SK-N-SH (cell line): ENCODE data around the gene PXDN. TPM values are rescaled to one million over a fixed set of nuclear protein-coding genes. Genes with fewer than 3 reads are reported as not detected.

Source experiments
- CTCF ChIA-PET: fragments of 300-600, 350-600 bp; formaldehyde crosslinking; extraction: SDS; loops from one replicate; lab custom pipeline; 2021; lab: Yijun Ruan, JAX
- POLR2A ChIA-PET: fragments of 350-600 bp; sonication (Branson Sonifier 250); formaldehyde crosslinking; extraction: SDS; loops from one replicate; lab custom pipeline; 2020; ENCODE audit warnings: antibody characterized with exemption, inconsistent platforms; lab: Yijun Ruan, JAX
- DNase-seq: peaks from one replicate; pipeline ENCODE4 v3.0.0; 2012
- H2AFZ ChIP-seq: fragments of 200-600 bp; sonication (generic); 2 replicates; pipeline ENCODE4 v1.8.1; 2016; ENCODE audit warnings: antibody characterized with exemption, mild to moderate bottlenecking, low read depth
- H3F3A ChIP-seq: fragments of 200-600 bp; sonication (generic); replicated peaks from 2 replicates; pipeline ENCODE3; 2016; ENCODE audit warnings: antibody characterized with exemption, mild to moderate bottlenecking; ENCODE audit not compliant: insufficient read depth
- H3K27ac ChIP-seq, 2 experiments: fragments of 200-500 bp in 1 of 2; fragments of 200-600 bp in 1 of 2; sonication (Bioruptor generic) in 1 of 2; sonication (generic), shearing (Covaris generic) in 1 of 2; 2 replicates each; pipeline versions ENCODE4 v1.5.1 to v1.6.1; 2014 to 2016; ENCODE audit warnings: low read depth in 2 of 2, inconsistent platforms in 1 of 2, low read length in 1 of 2, mild to moderate bottlenecking in 1 of 2, mixed read lengths in 1 of 2
- H3K27me3 ChIP-seq: fragments of 200-600 bp; sonication (generic), shearing (Covaris generic); 2 replicates; pipeline ENCODE4 v1.6.1; 2016; ENCODE audit warnings: mixed run types; ENCODE audit not compliant: insufficient read depth
- H3K36me3 ChIP-seq, 2 experiments: fragments of 200-500 bp in 1 of 2; fragments of 200-600 bp in 1 of 2; sonication (Bioruptor generic) in 1 of 2; sonication (generic) in 1 of 2; replicated peaks in 1 of 2; 2 replicates each; pipeline versions ENCODE3 to v1.5.1; 2014 to 2016; ENCODE audit warnings: low read length in 1 of 2, mild to moderate bottlenecking in 1 of 2; ENCODE audit not compliant: insufficient read depth in 2 of 2, control insufficient read depth in 1 of 2
- H3K4me1 ChIP-seq, 2 experiments: fragments of 200-500 bp in 1 of 2; fragments of 200-600 bp in 1 of 2; sonication (Bioruptor generic) in 1 of 2; sonication (generic), shearing (Covaris generic) in 1 of 2; 2 replicates each; pipeline versions ENCODE4 v1.5.1 to v1.6.1; 2014 to 2016; ENCODE audit warnings: low read depth in 1 of 2, low read length in 1 of 2, mixed run types in 1 of 2; ENCODE audit not compliant: insufficient read depth in 2 of 2, control insufficient read depth in 1 of 2
- H3K4me2 ChIP-seq: fragments of 200-600 bp; sonication (generic), shearing (Covaris generic); 2 replicates; pipeline ENCODE4 v1.6.1; 2017; ENCODE audit warnings: mixed run types
- H3K4me3 ChIP-seq, 2 experiments: fragments of 200-500 bp in 1 of 2; fragments of 200-600 bp in 1 of 2; sonication (Bioruptor generic) in 1 of 2; sonication (generic), shearing (Covaris generic) in 1 of 2; 2 replicates each; pipeline versions ENCODE4 v1.5.1 to v1.8.1; 2014 to 2016; ENCODE audit warnings: low read depth in 2 of 2, inconsistent platforms in 1 of 2, low read length in 1 of 2, mild to moderate bottlenecking in 1 of 2, mixed read lengths in 1 of 2, moderate library complexity in 1 of 2
- H3K79me2 ChIP-seq: fragments of 200-600 bp; sonication (generic); 2 replicates; pipeline ENCODE4 v1.8.1; 2017; ENCODE audit warnings: mild to moderate bottlenecking; ENCODE audit not compliant: insufficient read depth
- H3K9ac ChIP-seq: fragments of 200-600 bp; sonication (generic); 2 replicates; pipeline ENCODE4 v1.6.1; 2017; ENCODE audit warnings: mixed run types
- H3K9me2 ChIP-seq: fragments of 200-600 bp; sonication (generic); 2 replicates; pipeline ENCODE4 v1.6.1; 2017; ENCODE audit warnings: mixed run types
- H3K9me3 ChIP-seq: fragments of 200-600 bp; sonication (generic); 2 replicates; pipeline ENCODE4 v1.6.1; 2017; ENCODE audit warnings: mixed run types, mild to moderate bottlenecking, moderate library complexity
- H4K20me1 ChIP-seq: fragments of 200-600 bp; sonication (generic); 2 replicates; pipeline ENCODE4 v1.6.1; 2017; ENCODE audit warnings: mild to moderate bottlenecking, mixed run types; ENCODE audit not compliant: insufficient read depth
- ELF1 ChIP-seq: IDR thresholded peaks from 2 replicates; pipeline ENCODE4 v1.4.0; 2012
- EP300 ChIP-seq, 2 experiments: IDR thresholded peaks; 2 replicates each; pipeline versions ENCODE4 v1.4.0 to v1.6.1; 2012; ENCODE audit warnings: borderline replicate concordance in 1 of 2, low read depth in 1 of 2, low read length in 1 of 2
- FOXJ3 ChIP-seq: sonication (generic); formaldehyde crosslinking; IDR thresholded peaks from 2 replicates; pipeline ENCODE4 v1.5.1; 2020; ENCODE audit warnings: mild to moderate bottlenecking, missing genetic modification reagents
- GABPA ChIP-seq: IDR thresholded peaks from 2 replicates; pipeline ENCODE4 v1.4.0; 2012; ENCODE audit warnings: low read depth, mild to moderate bottlenecking
- GATA2 ChIP-seq: sonication (generic); formaldehyde crosslinking; IDR thresholded peaks from 2 replicates; pipeline ENCODE4 v1.5.0; 2020; ENCODE audit warnings: mild to moderate bottlenecking, missing genetic modification reagents
- IRF3 ChIP-seq: fragments of 150-350 bp; IDR thresholded peaks from 2 replicates; pipeline ENCODE4 v1.6.1; 2016; ENCODE audit warnings: mild to moderate bottlenecking, low read depth, low read length
- MAX ChIP-seq: IDR thresholded peaks from 2 replicates; pipeline ENCODE4 v1.4.0; 2012; ENCODE audit warnings: low read depth
- MEF2A ChIP-seq: IDR thresholded peaks from 2 replicates; pipeline ENCODE4 v1.4.0; 2012; ENCODE audit warnings: low read depth, borderline replicate concordance
- MXI1 ChIP-seq: IDR thresholded peaks from 2 replicates; pipeline ENCODE4 v1.6.1; 2012; ENCODE audit warnings: mild to moderate bottlenecking, low read depth, low read length, improper control_type of control experiment
- NRF1 ChIP-seq: IDR thresholded peaks from 2 replicates; pipeline ENCODE4 v1.6.1; 2012; ENCODE audit warnings: low read depth, mild to moderate bottlenecking, low read length
- POLR2AphosphoS5 ChIP-seq: IDR thresholded peaks from 2 replicates; pipeline ENCODE4 v1.6.1; 2012; ENCODE audit warnings: low read depth, low read length
- RAD21 ChIP-seq: IDR thresholded peaks from 2 replicates; pipeline ENCODE4 v1.6.1; 2012; ENCODE audit warnings: mild to moderate bottlenecking, low read length
- RCOR1 ChIP-seq: fragments of 150-350 bp; IDR thresholded peaks from 2 replicates; pipeline ENCODE4 v1.6.1; 2017; ENCODE audit warnings: antibody characterized with exemption, low read length
- SIN3A ChIP-seq: IDR thresholded peaks from 2 replicates; pipeline ENCODE4 v1.6.1; 2012; ENCODE audit warnings: low read depth, mild to moderate bottlenecking, low read length, moderate library complexity, borderline replicate concordance
- SMC3 ChIP-seq: IDR thresholded peaks from 2 replicates; pipeline ENCODE4 v1.6.1; 2012; ENCODE audit warnings: low read depth, low read length, improper control_type of control experiment
- TEAD4 ChIP-seq: IDR thresholded peaks from 2 replicates; pipeline ENCODE4 v1.4.0; 2012; ENCODE audit warnings: mild to moderate bottlenecking, borderline replicate concordance; ENCODE audit not compliant: insufficient read depth
- USF1 ChIP-seq: IDR thresholded peaks from 2 replicates; pipeline ENCODE4 v1.4.0; 2012; ENCODE audit warnings: low read depth, borderline replicate concordance
- YY1 ChIP-seq: IDR thresholded peaks from 2 replicates; pipeline ENCODE4 v1.4.0; 2012; ENCODE audit warnings: low read depth, mild to moderate bottlenecking
- WGBS: methylation state at CpG from one replicate; pipeline ENCODE4 v1.1.6; 2017; ENCODE audit warnings: low lambda C conversion rate; 5-methylcytosine and 5-hydroxymethylcytosine counted together
- polyA plus RNA-seq, 3 experiments: library from polyadenylated mRNA; depleted of rRNA; stranded (reverse); fragments of >200 nt; gene quantifications; 2 replicates each; pipeline ENCODE4 v1.2.3, GENCODE V29; 2012
- TF ChIP-seq, protein P1 (sequence below): fragments of 150-350 bp; IDR thresholded peaks from 2 replicates; pipeline ENCODE4 v1.6.1; 2017; ENCODE audit warnings: antibody characterized with exemption, low read length, low read depth, borderline replicate concordance
- TF ChIP-seq, protein P2 (sequence below): IDR thresholded peaks from 2 replicates; pipeline ENCODE4 v1.6.1; 2012; ENCODE audit warnings: mild to moderate bottlenecking, low read depth, low read length, moderate library complexity
- TF ChIP-seq, protein P3 (sequence below): IDR thresholded peaks from 2 replicates; pipeline ENCODE4 v1.4.0; 2012; ENCODE audit warnings: low read depth, borderline replicate concordance

Gene PXDN
- polyA plus RNA-seq, 1 of the 3 experiments (the other 2 are of a cell fraction): 146 TPM

DNA sequence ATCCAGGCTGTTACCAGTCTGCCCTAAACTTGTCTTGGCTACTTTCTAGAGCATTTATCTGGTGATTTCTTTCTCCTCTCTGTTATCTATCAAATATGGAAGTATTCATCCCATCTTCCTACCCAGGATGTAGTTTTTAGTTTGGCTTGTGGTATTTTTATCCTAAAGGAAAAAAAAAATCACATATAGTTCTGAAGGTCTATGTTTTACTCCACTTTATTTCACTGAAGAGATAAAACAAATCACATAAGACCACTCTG, 62.2 kb downstream of the PXDN start (continued):
- no peak for TF ChIP-seq YY1
- TF ChIP-seq TEAD4: no peak
- TF ChIP-seq RCOR1: no peak

DNA sequence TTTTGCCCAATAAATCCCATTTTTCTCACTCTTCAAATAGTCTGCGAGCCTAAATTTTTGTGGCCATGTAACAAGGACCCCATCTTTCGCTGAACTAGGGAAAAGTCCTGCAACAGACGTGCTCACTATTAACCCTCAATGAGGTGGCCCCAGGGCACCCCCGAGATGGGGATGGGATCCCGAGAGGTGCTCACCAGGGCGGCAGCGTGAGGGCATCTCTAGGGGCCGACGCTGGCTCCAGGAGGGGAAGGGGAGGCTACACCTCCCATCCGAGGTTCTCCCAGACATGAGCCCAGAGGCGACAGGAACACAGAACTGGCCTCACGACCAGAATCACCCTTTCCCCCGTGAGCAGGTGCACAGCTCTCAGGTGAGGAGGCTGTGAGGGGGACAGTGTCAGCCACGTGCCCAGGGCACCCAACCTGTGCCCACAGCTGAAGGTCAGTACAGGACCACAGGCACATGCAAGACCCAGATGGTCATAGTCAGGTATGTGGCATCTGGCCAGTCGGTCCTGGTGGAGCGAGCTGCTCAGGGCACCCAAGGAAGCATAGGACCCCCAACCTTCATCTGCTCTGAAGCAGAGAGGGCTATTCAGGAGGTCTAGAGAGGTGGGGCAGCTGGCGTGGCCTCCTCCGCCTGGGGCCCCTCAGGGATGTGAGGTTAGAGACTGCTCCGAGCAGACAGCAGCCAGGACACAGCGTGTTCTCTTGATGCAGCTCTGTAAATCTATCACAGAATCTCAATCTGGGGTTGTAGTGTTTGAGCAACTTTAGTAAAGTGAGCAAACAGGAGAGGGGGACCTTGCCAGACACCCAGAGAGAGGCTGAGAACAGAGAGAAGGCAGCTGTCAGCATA, 62.8 kb downstream of the PXDN start:
- DNase-seq: no peak
- Histone ChIP-seq H3K4me2 (no peak overlapping the region), H3K36me3 (peaks cover 25 to 33% of the 10 kb centered on the region in 2 experiments), H3K9ac (no peak overlapping the region), H3K27ac (peak overlapping the region in 1 of 2 experiments; percentile 30; a peak in 1 of 4 replicates), H3K27me3 (no peaks in the 10 kb centered on the region), H4K20me1 (no peaks in the 10 kb centered on the region), H3K79me2 (peaks cover 3% of the 10 kb centered on the region; the same call in 1 of the 2 replicates), H2AFZ (no peak overlapping the region), H3K9me2 (no peaks in the 10 kb centered on the region), H3F3A (peaks cover 3% of the 10 kb centered on the region), H3K9me3 (no peaks in the 10 kb centered on the region), H3K4me1 (peaks cover 22 to 23% of the 10 kb centered on the region in 2 experiments), H3K4me3 (no peak overlapping the region)
- no peak for TF ChIP-seq GATA2 (CRISPR knock-in tag)
- TF ChIP-seq, protein P1, sequence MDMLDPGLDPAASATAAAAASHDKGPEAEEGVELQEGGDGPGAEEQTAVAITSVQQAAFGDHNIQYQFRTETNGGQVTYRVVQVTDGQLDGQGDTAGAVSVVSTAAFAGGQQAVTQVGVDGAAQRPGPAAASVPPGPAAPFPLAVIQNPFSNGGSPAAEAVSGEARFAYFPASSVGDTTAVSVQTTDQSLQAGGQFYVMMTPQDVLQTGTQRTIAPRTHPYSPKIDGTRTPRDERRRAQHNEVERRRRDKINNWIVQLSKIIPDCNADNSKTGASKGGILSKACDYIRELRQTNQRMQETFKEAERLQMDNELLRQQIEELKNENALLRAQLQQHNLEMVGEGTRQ: no peak
- no peak for TF ChIP-seq SIN3A
- TF ChIP-seq GABPA: no peak
- no peak for TF ChIP-seq USF1
- TF ChIP-seq POLR2AphosphoS5: no peak
- TF ChIP-seq IRF3: no peak
- no peak for TF ChIP-seq NRF1
- TF ChIP-seq ELF1: no peak
- TF ChIP-seq MAX: no peak
- TF ChIP-seq SMC3: no peak
- TF ChIP-seq, protein P2, sequence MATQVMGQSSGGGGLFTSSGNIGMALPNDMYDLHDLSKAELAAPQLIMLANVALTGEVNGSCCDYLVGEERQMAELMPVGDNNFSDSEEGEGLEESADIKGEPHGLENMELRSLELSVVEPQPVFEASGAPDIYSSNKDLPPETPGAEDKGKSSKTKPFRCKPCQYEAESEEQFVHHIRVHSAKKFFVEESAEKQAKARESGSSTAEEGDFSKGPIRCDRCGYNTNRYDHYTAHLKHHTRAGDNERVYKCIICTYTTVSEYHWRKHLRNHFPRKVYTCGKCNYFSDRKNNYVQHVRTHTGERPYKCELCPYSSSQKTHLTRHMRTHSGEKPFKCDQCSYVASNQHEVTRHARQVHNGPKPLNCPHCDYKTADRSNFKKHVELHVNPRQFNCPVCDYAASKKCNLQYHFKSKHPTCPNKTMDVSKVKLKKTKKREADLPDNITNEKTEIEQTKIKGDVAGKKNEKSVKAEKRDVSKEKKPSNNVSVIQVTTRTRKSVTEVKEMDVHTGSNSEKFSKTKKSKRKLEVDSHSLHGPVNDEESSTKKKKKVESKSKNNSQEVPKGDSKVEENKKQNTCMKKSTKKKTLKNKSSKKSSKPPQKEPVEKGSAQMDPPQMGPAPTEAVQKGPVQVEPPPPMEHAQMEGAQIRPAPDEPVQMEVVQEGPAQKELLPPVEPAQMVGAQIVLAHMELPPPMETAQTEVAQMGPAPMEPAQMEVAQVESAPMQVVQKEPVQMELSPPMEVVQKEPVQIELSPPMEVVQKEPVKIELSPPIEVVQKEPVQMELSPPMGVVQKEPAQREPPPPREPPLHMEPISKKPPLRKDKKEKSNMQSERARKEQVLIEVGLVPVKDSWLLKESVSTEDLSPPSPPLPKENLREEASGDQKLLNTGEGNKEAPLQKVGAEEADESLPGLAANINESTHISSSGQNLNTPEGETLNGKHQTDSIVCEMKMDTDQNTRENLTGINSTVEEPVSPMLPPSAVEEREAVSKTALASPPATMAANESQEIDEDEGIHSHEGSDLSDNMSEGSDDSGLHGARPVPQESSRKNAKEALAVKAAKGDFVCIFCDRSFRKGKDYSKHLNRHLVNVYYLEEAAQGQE: no peak
- TF ChIP-seq MXI1: no peak
- no peak for TF ChIP-seq FOXJ3 (CRISPR knock-in tag)
- no peak for TF ChIP-seq MEF2A
- no peak for TF ChIP-seq RAD21
- no peak for TF ChIP-seq YY1
- TF ChIP-seq, protein P3, sequence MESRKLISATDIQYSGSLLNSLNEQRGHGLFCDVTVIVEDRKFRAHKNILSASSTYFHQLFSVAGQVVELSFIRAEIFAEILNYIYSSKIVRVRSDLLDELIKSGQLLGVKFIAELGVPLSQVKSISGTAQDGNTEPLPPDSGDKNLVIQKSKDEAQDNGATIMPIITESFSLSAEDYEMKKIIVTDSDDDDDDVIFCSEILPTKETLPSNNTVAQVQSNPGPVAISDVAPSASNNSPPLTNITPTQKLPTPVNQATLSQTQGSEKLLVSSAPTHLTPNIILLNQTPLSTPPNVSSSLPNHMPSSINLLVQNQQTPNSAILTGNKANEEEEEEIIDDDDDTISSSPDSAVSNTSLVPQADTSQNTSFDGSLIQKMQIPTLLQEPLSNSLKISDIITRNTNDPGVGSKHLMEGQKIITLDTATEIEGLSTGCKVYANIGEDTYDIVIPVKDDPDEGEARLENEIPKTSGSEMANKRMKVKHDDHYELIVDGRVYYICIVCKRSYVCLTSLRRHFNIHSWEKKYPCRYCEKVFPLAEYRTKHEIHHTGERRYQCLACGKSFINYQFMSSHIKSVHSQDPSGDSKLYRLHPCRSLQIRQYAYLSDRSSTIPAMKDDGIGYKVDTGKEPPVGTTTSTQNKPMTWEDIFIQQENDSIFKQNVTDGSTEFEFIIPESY: no peak
- TF ChIP-seq RCOR1: no peak
- TF ChIP-seq EP300 (IDR thresholded peaks at IDR 0.05; ENCODE audit: borderline replicate concordance in 1 of 2, low read depth in 1 of 2, low read length in 1 of 2): no peak
- CTCF ChIA-PET: interaction anchor here (1.4 to 3.6 kb wide), 3 partner anchors 10 to 88 kb away, joined by 3 to 16 read pairs (median 8); no protein-coding TSS in a partner anchor
- 95% methylated on average over 15 of the region's 20 CpGs for WGBS
- POLR2A ChIA-PET: interaction anchor here (0.6 kb wide), 1 partner anchor 1684 kb away, joined by 5 read pairs; no protein-coding TSS in a partner anchor
